ENCODE results near the gene TNFRSF9. TPM values are rescaled to one million over a fixed set of nuclear protein-coding genes. Genes with fewer than 3 reads are reported as not detected.
"Not testable (repeated sequence)": the region's sequence is repeated elsewhere in the genome, so short reads cannot be mapped to it uniquely, and the experiment has no call there.

The TNFRSF9 gene
- total RNA-seq, 1 donor from 2014 or later, result not detected

- no peak overlapping the region for H3K27ac ChIP-seq
- H3K4me1 ChIP-seq, result peaks cover 0 to 15% of the 10 kb centered on the region in 2 donors
- intact Hi-C loops (cut with DNase I), result no loop called here
Measured at GRCh38 chr1:7972285-7972684, 31.6 kb upstream of the TNFRSF9 start.

GRCh38 chr1:7971024-7971423 lies 30.4 kb upstream of the TNFRSF9 start:
- Histone ChIP-seq H3K4me1 (peaks cover 0 to 13% of the 10 kb centered on the region in 2 donors), H3K36me3 (peaks cover 62 to 72% of the 10 kb centered on the region in 2 donors), H3K27me3 (no peaks in the 10 kb centered on the region), H3K27ac (no peak overlapping the region), H3K4me3 (no peak overlapping the region), H3K9me3 (no peaks in the 10 kb centered on the region)
- intact Hi-C loops (cut with DNase I), result no loop called here
- TF ChIP-seq CTCF (IDR thresholded peaks at IDR 0.05), result no peak
- peak in 1 of 2 donors; percentile 25 for DNase-seq (ENCODE audit: low spot score in 2 of 2)

More at GRCh38 chr1:7972285-7972684, 31.6 kb upstream of the TNFRSF9 start:
- peaks cover 56 to 62% of the 10 kb centered on the region in 2 donors for H3K36me3 ChIP-seq
- TF ChIP-seq CTCF (IDR thresholded peaks at IDR 0.05), result no peak
- DNase-seq (ENCODE audit: low spot score in 2 of 2), result peak in 1 of 2 donors; percentile 8
- no peak overlapping the region for H3K4me3 ChIP-seq
- no peaks in the 10 kb centered on the region for H3K27me3 ChIP-seq
- no peaks in the 10 kb centered on the region for H3K9me3 ChIP-seq

DNA sequence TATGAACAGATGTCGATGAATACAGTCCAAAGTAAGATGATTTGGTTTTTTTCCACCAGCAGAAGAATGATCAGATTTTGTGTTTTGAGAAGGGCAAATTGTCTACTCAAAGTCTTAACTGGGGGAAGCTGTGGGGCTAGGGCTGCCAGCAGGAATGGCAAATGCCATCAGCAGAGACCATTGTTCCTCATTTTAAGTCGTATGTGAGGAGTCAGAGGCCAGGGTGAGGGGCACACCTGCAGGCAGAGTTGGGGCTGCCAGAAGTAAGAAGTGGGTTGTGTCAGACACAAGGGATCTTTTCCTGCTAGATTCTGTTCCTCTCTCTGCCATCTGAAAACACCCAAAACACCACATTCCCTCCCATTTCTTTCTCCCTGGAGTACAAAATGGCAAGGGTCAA lies 29.6 kb upstream of the TNFRSF9 start:
- intact Hi-C loops (cut with DNase I), result no loop called here
- TF ChIP-seq CTCF (IDR thresholded peaks at IDR 0.05), result no peak

GRCh38 chr1:7967651-7968050 lies 27.0 kb upstream of the TNFRSF9 start:
- H3K4me3 ChIP-seq, result no peak overlapping the region
- intact Hi-C loops (cut with DNase I), result no loop called here
- peaks cover 70% of the 10 kb centered on the region in 2 donors for H3K36me3 ChIP-seq
- TF ChIP-seq CTCF (IDR thresholded peaks at IDR 0.05), result no peak
- H3K27me3 ChIP-seq, result no peaks in the 10 kb centered on the region
- no peaks in the 10 kb centered on the region for H3K9me3 ChIP-seq
- H3K4me1 ChIP-seq, result peaks cover 0 to 43% of the 10 kb centered on the region in 2 donors
- no peak overlapping the region for H3K27ac ChIP-seq
- peak in 1 of 2 donors; percentile 11 for DNase-seq (ENCODE audit: low spot score in 2 of 2)

More for the DNA sequence above, 29.6 kb upstream of the TNFRSF9 start:
- peaks cover 0 to 20% of the 10 kb centered on the region in 2 donors for H3K4me1 ChIP-seq
- DNase-seq (ENCODE audit: low spot score in 2 of 2), result peak in 1 of 2 donors; percentile 25
- H3K4me3 ChIP-seq, result no peak overlapping the region
- H3K9me3 ChIP-seq, result no peaks in the 10 kb centered on the region
- H3K36me3 ChIP-seq, result peaks cover 70 to 80% of the 10 kb centered on the region in 2 donors
- H3K27ac ChIP-seq, result no peak overlapping the region
- no peaks in the 10 kb centered on the region for H3K27me3 ChIP-seq

DNA sequence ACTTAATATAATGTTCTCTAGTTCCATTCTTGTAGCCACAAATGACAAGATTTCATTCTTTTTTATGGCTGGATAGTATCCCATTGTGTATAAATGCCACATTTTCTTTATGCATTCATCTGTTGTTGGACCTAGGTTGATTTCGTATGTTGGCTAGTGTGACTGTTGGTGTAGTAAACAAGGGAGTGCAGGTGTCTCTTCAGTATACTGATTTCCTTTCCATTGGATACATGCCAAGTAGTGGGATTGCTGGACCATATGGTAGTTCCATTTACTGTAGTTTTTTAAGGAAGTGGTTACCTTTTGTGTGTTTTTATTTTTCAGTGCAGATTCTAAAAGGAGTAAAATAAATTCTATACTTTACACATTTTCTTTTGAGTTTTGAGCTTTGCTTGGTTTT lies 26.6 kb upstream of the TNFRSF9 start:
- intact Hi-C loops (cut with DNase I), result no loop called here
- H3K9me3 ChIP-seq, result no peaks in the 10 kb centered on the region
- no peak for TF ChIP-seq CTCF (IDR thresholded peaks at IDR 0.05)
- H3K27me3 ChIP-seq, result no peaks in the 10 kb centered on the region
- no peak overlapping the region for H3K4me3 ChIP-seq
- H3K4me1 ChIP-seq, result peaks cover 0 to 48% of the 10 kb centered on the region in 2 donors
- H3K27ac ChIP-seq, result no peak overlapping the region
- DNase-seq (ENCODE audit: low spot score in 2 of 2), result no peak
- peaks cover 65 to 66% of the 10 kb centered on the region in 2 donors for H3K36me3 ChIP-seq

- Histone ChIP-seq H3K36me3 (peaks cover 38 to 39% of the 10 kb centered on the region in 2 donors), H3K27me3 (no peaks in the 10 kb centered on the region), H3K4me3 (peak overlapping the region in 1 of 2 donors; percentile 2), H3K27ac (peak overlapping the region; percentile 44 to 90), H3K4me1 (peaks cover 0 to 55% of the 10 kb centered on the region in 2 donors), H3K9me3 (no peaks in the 10 kb centered on the region)
- TF ChIP-seq CTCF (IDR thresholded peaks at IDR 0.05), result no peak
- DNase-seq (ENCODE audit: low spot score in 2 of 2), result peak in 1 of 2 donors; percentile 60
- intact Hi-C loops (cut with DNase I), result no loop called here
Measured at GRCh38 chr1:7964476-7964875, 23.8 kb upstream of the TNFRSF9 start.

DNA sequence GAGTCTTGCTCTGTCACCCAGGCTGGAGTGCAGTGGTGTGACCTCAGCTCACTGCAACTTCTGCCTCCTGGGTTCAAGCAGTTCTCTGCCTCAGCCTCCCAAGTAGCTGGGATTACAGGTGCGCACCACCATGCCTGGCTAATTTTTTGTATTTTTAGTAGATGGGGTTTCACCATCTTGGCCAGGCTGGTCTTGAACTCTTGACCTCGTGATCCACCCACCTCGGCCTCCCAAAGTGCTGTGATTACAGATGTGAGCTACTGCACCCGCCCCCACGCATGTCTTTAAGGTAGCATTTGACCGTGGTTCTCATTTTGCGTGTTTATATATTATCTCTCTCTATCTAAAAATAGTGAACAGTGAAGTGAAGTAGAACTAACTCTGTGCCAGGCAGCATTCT lies 23.2 kb upstream of the TNFRSF9 start:
- intact Hi-C loops (cut with DNase I); H3K27me3 ChIP-seq; H3K9me3 ChIP-seq; H3K4me3 ChIP-seq: not testable (repeated sequence)
- DNase-seq (ENCODE audit: low spot score in 2 of 2), result peak in 1 of 2 donors; percentile 59
- Histone ChIP-seq H3K27ac (peak overlapping the region; percentile 30 to 90), H3K4me1 (peaks cover 0 to 55% of the 10 kb centered on the region in 2 donors), H3K36me3 (peaks cover 32% of the 10 kb centered on the region in 2 donors)

GRCh38 chr1:7963378-7963730 lies 22.7 kb upstream of the TNFRSF9 start:
- H3K27me3 ChIP-seq; H3K4me3 ChIP-seq; intact Hi-C loops (cut with DNase I); H3K9me3 ChIP-seq: not testable (repeated sequence)
- H3K4me1 ChIP-seq, result peaks cover 0 to 55% of the 10 kb centered on the region in 2 donors
- DNase-seq (ENCODE audit: low spot score in 2 of 2), result peak in 1 of 2 donors; percentile 56
- peaks cover 27 to 30% of the 10 kb centered on the region in 2 donors for H3K36me3 ChIP-seq
- peak overlapping the region in 1 of 2 donors; percentile 90 for H3K27ac ChIP-seq
